GM10248 (cell line): ENCODE results near the gene SPPL2B.

ENCODE experiments used
- CTCF ChIA-PET: fragments of 300-600 bp; sonication (Branson Sonifier 250); formaldehyde crosslinking; extraction: SDS; loops from one replicate; lab custom pipeline; 2021; ENCODE audit warnings: antibody characterized with exemption; lab: Yijun Ruan, JAX
- POLR2A ChIA-PET: fragments of 350-650 bp; sonication (Branson Sonifier 250); formaldehyde crosslinking; extraction: SDS; loops from one replicate; lab custom pipeline; 2020; ENCODE audit warnings: antibody characterized with exemption; lab: Yijun Ruan, JAX
- DNase-seq: peaks from one replicate; pipeline ENCODE4 v3.0.0; 2012; ENCODE audit errors: extremely low spot score
- TF ChIP-seq, protein P1 (sequence below): IDR thresholded peaks from 2 replicates; pipeline ENCODE4 v1.5.1; 2012; ENCODE audit warnings: mild to moderate bottlenecking, low read depth; ENCODE audit errors: extremely low read depth, missing control alignments, control extremely low read depth

SPPL2B gene

DNA sequence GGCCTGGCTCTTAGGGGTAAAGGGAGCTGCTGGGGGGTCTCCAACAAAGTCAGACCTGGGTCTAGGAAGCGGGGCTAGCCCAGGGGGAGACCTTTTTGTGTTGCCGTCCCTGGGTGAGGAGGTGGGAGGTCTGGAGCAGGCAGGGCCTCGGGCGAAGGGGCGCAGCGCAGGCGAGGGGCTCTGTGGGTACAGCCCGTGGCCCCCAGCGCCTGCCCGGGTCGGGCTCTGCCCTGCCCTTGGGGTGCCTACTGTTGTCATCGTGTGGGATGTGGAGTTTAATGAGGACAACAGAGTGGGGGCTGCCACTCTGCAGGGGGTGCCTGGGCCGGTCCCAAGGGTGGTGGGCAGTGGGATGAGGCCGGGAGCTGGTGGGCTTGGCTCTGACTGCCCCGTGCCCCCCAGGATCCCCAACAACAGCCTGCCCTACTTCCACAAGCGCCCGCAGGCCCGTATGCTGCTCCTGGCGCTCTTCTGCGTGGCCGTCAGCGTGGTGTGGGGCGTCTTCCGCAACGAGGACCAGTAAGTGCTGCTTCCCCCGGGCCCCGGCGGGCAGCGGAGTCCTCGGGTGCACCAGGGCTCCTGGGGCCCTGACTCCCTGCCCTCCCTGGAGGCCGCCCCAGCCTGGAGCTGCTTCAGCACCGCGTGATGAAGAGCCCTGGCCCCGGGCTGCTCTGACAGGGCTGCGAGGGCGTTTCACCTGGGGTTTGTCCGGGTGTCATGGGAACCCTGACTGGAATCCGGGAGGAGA lies 12.2 kb downstream of the SPPL2B start:
- TF ChIP-seq, protein P1, sequence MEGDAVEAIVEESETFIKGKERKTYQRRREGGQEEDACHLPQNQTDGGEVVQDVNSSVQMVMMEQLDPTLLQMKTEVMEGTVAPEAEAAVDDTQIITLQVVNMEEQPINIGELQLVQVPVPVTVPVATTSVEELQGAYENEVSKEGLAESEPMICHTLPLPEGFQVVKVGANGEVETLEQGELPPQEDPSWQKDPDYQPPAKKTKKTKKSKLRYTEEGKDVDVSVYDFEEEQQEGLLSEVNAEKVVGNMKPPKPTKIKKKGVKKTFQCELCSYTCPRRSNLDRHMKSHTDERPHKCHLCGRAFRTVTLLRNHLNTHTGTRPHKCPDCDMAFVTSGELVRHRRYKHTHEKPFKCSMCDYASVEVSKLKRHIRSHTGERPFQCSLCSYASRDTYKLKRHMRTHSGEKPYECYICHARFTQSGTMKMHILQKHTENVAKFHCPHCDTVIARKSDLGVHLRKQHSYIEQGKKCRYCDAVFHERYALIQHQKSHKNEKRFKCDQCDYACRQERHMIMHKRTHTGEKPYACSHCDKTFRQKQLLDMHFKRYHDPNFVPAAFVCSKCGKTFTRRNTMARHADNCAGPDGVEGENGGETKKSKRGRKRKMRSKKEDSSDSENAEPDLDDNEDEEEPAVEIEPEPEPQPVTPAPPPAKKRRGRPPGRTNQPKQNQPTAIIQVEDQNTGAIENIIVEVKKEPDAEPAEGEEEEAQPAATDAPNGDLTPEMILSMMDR = no peak
- DNase-seq = no peak
- ChIA-PET POLR2A (no interaction called here), CTCF (no interaction called here)

DNA sequence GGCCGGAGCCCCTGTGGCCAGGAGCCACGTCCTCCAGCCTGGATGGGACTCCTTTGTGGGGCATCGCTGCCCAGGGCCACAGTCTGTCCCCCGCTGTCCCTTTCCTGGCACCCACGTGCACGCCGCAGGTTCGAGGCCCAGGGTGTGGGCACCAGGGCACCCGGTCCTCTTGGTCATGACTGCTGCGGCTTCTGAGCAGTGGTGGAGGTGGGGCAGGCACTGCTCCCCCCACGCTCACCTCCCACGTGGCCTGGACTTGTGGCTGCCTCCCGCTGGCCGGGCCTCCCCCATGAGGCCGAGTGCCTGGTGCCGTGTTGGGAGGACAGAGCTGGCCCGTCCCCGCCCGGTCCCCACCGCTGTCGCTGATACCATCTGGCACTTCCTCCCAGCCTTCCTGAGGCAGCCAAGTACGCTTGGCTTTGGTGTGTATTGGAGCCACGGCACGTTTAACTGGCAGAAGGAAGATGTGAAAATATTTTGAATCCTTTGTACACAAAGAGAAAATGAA lies 12.8 kb downstream of the SPPL2B start:
- TF ChIP-seq, protein P1 = no peak
- ChIA-PET CTCF (no interaction called here), POLR2A (no interaction called here)
- DNase-seq = no peak

DNA sequence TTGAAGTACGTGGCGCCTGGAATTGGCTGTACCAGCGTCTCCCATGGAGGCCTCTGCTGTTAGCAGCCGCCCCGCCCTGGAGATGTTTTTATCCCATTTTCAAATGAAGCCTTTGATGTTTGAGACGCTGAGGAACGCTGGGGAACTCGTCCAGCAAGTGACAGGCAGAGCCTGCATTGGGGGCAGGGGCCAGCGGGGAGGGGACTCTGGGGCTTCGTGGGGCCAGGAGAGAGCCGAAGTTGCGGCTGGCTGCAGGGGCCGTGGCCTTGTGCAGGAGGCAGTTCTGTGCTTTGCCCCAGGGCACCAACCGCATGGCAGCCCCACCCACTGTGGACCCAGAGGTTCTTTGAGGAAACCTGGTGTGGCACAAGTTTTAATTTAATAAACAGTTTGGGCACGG lies 13.5 kb downstream of the SPPL2B start:
- TF ChIP-seq, protein P1 = no peak
- POLR2A ChIA-PET = no interaction called here
- CTCF ChIA-PET = no interaction called here
- no peak for DNase-seq

DNA sequence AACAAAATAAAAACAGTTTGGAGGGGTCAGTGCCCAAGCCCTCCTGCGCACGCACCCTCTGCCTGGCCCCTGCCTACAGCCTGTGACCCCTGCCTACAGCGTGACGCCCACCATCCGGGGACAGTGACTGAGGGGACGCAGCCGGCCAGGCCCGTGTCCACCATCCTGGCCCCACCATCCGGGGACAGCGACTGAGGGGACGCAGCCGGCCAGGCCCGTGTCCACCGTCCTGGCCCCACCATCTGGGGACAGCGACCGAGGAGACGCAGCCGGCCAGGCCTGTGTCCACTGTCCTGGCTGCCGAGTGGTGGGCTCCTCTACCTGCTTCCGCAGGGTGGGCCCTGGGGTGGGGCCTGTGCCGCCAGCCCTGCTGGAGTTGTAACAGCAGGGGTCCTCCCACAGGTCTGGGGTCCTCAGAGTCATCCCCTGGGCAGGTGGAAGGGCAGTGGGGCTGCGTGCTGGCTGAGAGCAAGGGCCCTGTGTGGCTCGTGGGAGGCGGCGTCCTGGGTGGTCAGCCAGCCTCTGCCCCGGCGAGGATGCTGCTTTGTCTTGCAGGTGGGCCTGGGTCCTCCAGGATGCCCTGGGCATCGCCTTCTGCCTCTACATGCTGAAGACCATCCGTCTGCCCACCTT lies 14.3 kb downstream of the SPPL2B start:
- TF ChIP-seq, protein P1 = no peak
- CTCF ChIA-PET = no interaction called here
- POLR2A ChIA-PET = no interaction called here
- no peak for DNase-seq

DNA sequence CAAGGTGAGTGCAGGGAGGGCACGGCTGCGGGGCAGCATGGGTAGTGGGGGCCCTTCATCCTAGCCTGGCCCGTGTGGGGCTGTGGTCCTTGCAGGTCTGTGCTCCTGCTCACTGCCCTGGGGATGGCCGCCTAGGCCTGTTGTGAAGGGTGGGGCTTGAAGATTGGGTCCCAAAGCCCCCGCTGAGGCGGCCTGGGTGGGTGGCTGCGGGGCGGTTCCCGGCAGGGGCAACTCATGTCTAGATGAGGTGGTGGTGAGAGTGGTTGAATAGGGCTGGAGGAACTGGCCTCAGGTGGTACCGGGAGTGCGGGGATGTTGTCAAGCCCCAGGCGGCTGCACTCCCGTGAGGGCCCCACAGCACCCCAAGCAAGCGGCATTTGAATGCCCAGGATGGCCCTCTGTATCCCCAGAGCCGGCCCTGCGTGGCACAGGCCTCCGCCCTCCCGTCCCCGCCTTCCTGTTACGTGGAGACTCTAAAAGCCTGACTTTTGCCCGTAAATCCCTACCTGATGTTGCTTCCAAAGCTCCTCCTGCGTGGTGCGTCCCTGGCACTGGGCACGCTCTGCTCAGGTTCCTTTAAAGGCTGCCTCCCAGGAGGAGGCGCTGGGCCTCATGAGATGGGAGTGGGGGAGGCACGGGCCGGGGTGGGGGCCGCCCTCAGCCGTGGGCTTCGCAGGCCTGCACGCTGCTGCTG lies 15.0 kb downstream of the SPPL2B start:
- TF ChIP-seq, protein P1 = no peak
- CTCF ChIA-PET = no interaction called here
- no peak for DNase-seq
- POLR2A ChIA-PET = no interaction called here

DNA sequence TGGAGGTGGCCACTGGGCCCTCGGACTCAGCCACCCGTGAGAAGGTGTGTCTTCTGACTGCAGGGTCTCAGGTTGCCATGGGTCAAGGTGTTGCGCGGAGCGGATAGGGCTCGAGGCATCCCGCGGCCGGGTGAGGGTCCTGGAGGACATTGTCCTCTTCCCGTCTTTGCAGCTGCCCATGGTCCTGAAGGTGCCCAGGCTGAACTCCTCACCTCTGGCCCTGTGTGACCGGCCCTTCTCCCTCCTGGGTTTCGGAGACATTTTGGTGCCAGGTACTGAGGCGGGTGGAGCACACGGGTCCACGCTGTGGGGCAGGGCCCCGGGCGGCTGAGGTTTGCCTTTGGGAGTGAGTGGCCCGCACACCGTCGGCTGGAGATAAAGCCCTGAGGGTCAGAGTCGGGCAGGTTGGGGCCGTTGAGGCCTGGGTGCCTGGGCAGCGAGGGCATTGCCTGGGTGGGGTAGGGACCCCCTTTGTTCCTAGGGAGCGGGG lies 15.9 kb downstream of the SPPL2B start:
- TF ChIP-seq, protein P1 = no peak
- no peak for DNase-seq
- POLR2A ChIA-PET = no interaction called here
- CTCF ChIA-PET = no interaction called here
